ENCODE results near the gene MAT2B. TPM values are rescaled to one million over a fixed set of nuclear protein-coding genes. Genes with fewer than 3 reads are reported as not detected.

MAT2B gene
- total and polyA plus RNA-seq, 2 of the 8 experiments (the other 6 are each of a cell fraction or from before 2014, with no cell fraction given): 33.9 to 65.2 TPM

- TF ChIP-seq SIN3A (conservative IDR thresholded peaks at IDR 0.05 in 1 of 2, IDR thresholded peaks at IDR 0.05 in 1 of 2; ENCODE audit: low read depth in 1 of 2, low read length in 2 of 2): no peak
- 0 out of 2 replicates have a peak, but pooled peaks have one; percentile 15 for TF ChIP-seq TCF12 (IDR thresholded peaks at IDR 0.05; ENCODE audit: low read depth, low read length)
- no peak for TF ChIP-seq KDM4A (IDR thresholded peaks at IDR 0.05; ENCODE audit: low read depth, low read length, severe bottlenecking)
- TF ChIP-seq KDM5A (IDR thresholded peaks at IDR 0.05; ENCODE audit: low read length): 0 out of 2 replicates have a peak, but pooled peaks have one; percentile 40
- TF ChIP-seq SP1 (IDR thresholded peaks at IDR 0.05; ENCODE audit: low read depth, low read length): no peak
- TF ChIP-seq EZH2 (IDR thresholded peaks at IDR 0.05; ENCODE audit: low read depth, low read length, severe bottlenecking): no peak
- TF ChIP-seq RAD21 (IDR thresholded peaks at IDR 0.05 in 1 of 2, conservative IDR thresholded peaks at IDR 0.05 in 1 of 2; ENCODE audit: low read depth in 2 of 2, low read length in 2 of 2): peak; percentile 91
- no peak for TF ChIP-seq CHD7 (IDR thresholded peaks at IDR 0.05; ENCODE audit: insufficient replicate concordance, low read length)
- no peak for TF ChIP-seq BACH1 (IDR thresholded peaks at IDR 0.05; ENCODE audit: low read length)
- no peak for TF ChIP-seq FOSL1 (IDR thresholded peaks at IDR 0.05; ENCODE audit: insufficient read depth, low read depth, low read length)
Observed at GRCh38 chr5:163564321-163564938, 59.0 kb downstream of the MAT2B start (continued).
